Prostate gland (tissue), 2 donors: ENCODE data around the gene SLC8A3. TPM values are rescaled to one million over a fixed set of nuclear protein-coding genes. Genes with fewer than 3 reads are reported as not detected.

Source experiments
- DNase-seq: peaks from one replicate; pipeline ENCODE4 v3.0.0-alpha.2; 2019; ENCODE audit warnings: low spot score
- H3K27ac ChIP-seq, 2 donors: fragments of 200-600 bp; sonication (generic); 2 replicates each; pipeline ENCODE4 v1.5.1; 2017 to 2019
- H3K27me3 ChIP-seq: fragments of 200-600 bp; sonication (generic); replicated peaks from 2 replicates; pipeline ENCODE4 v1.5.1; 2019; ENCODE audit not compliant: insufficient read depth
- H3K36me3 ChIP-seq, 2 donors: fragments of 200-600 bp; sonication (generic); 1 replicate in 1 of 2; 2 replicates in 1 of 2; pipeline versions ENCODE4 v1.5.1 to v1.8.1; 2017 to 2019
- H3K4me1 ChIP-seq: fragments of 200-600 bp; sonication (generic); replicated peaks from 2 replicates; pipeline ENCODE4 v1.5.1; 2019
- H3K4me3 ChIP-seq, 2 donors: fragments of 200-600 bp; sonication (generic); 2 replicates each; pipeline ENCODE4 v1.5.1; 2017 to 2019
- H3K9me3 ChIP-seq: fragments of 200-600 bp; sonication (generic); 2 replicates; pipeline ENCODE4 v1.5.1; 2017
- POLR2A ChIP-seq: fragments of 450-650 bp; IDR thresholded peaks from one replicate; pipeline ENCODE4 v1.6.1; 2016; ENCODE audit warnings: antibody characterized with exemption, mild to moderate bottlenecking
- POLR2AphosphoS5 ChIP-seq: sonication (generic); formaldehyde crosslinking; IDR thresholded peaks from one replicate; pipeline ENCODE4 v1.6.1; 2017; ENCODE audit warnings: antibody characterized with exemption
- WGBS: methylation state at CpG from one replicate; pipeline ENCODE4 v1.1.5; 2018; 5-methylcytosine and 5-hydroxymethylcytosine counted together
- intact Hi-C: fragments of 100-400 bp; cut with DNase I; formaldehyde crosslinking; loops from one replicate; pipeline ENCODE4 v1.14.2; 2022
- total RNA-seq, 2 donors: library from RNA; depleted of rRNA; stranded (reverse); fragments of >200 nt; gene quantifications; one replicate each; pipeline ENCODE4 v1.1.0, GENCODE V29; 2016
- TF ChIP-seq, protein P1 (sequence below), 4 experiments: fragments of 200-600 bp in 2 of 4; fragments of 450-650 bp in 2 of 4; sonication (generic) in 2 of 4; IDR thresholded peaks; 1 replicate in 3 of 4; 2 replicates in 1 of 4; pipeline ENCODE4 v1.5.1; 2016 to 2019; ENCODE audit warnings: antibody characterized with exemption in 4 of 4, mild to moderate bottlenecking in 2 of 4, moderate library complexity in 2 of 4

Gene SLC8A3
- total RNA-seq, 2 donors from 2014 or later = 0.62 to 0.77 TPM

- 81% methylated on average over 3 of the region's 3 CpGs for WGBS
- H3K36me3 ChIP-seq = no peaks in the 10 kb centered on the region
- TF ChIP-seq, protein P1, sequence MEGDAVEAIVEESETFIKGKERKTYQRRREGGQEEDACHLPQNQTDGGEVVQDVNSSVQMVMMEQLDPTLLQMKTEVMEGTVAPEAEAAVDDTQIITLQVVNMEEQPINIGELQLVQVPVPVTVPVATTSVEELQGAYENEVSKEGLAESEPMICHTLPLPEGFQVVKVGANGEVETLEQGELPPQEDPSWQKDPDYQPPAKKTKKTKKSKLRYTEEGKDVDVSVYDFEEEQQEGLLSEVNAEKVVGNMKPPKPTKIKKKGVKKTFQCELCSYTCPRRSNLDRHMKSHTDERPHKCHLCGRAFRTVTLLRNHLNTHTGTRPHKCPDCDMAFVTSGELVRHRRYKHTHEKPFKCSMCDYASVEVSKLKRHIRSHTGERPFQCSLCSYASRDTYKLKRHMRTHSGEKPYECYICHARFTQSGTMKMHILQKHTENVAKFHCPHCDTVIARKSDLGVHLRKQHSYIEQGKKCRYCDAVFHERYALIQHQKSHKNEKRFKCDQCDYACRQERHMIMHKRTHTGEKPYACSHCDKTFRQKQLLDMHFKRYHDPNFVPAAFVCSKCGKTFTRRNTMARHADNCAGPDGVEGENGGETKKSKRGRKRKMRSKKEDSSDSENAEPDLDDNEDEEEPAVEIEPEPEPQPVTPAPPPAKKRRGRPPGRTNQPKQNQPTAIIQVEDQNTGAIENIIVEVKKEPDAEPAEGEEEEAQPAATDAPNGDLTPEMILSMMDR (IDR thresholded peaks at IDR 0.05) = no peak
- no peak for TF ChIP-seq POLR2AphosphoS5
- no peak for TF ChIP-seq POLR2A
- H3K9me3 ChIP-seq = no peaks in the 10 kb centered on the region
- no peak overlapping the region for H3K27ac ChIP-seq
- H3K4me3 ChIP-seq = no peak overlapping the region
- H3K27me3 ChIP-seq = no peaks in the 10 kb centered on the region
- no peaks in the 10 kb centered on the region for H3K4me1 ChIP-seq
- no peak for DNase-seq
- intact Hi-C loops = no loop called here
These were observed 88.7 kb downstream of the SLC8A3 start for GRCh38 chr14:70100071-70100470.

DNA sequence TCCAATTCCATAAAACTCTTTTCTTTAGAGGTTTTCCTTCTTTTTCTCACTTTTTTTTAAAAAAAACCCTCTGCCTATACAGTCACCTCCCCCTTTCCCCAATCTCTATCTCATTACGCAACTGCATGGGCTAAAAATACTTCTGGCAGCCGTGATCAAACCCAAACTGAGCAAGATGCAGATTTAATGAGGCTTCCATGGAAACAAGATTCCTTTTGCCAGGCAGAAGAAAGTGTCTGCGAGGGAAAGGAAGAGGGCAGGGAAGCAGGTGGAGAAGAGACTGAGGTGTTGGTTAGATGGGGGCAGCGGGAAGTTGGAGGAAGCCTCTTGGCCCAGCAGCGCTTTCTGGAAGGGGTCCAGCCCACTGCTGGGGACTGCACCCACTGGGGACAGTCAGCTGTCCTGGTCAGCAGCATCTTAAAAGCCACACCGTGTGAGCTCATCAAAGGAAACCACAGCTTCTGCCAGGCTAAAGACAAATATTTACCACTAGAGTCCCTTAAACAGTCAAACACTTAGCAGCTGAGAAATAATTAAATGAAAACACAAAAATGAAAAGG lies 90.4 kb downstream of the SLC8A3 start:
- Histone ChIP-seq H3K4me1 (no peaks in the 10 kb centered on the region), H3K4me3 (no peak overlapping the region), H3K27me3 (no peaks in the 10 kb centered on the region), H3K36me3 (no peaks in the 10 kb centered on the region), H3K27ac (no peak overlapping the region), H3K9me3 (no peaks in the 10 kb centered on the region)
- no peak for DNase-seq
- 10% methylated on average over 6 of the region's 6 CpGs for WGBS
- TF ChIP-seq, protein P1 (IDR thresholded peaks at IDR 0.05) = no peak
- TF ChIP-seq POLR2AphosphoS5 (no peak), POLR2A (no peak)
- intact Hi-C loops = no loop called here

- intact Hi-C loops = no loop called here
- no peak for DNase-seq
- Histone ChIP-seq H3K4me3 (no peak overlapping the region), H3K27me3 (no peaks in the 10 kb centered on the region), H3K9me3 (no peaks in the 10 kb centered on the region), H3K36me3 (no peaks in the 10 kb centered on the region), H3K27ac (no peak overlapping the region), H3K4me1 (no peaks in the 10 kb centered on the region)
- WGBS = 29% methylated on average over 1 of the region's 1 CpG
- TF ChIP-seq POLR2AphosphoS5 (no peak), POLR2A (no peak)
- TF ChIP-seq, protein P1 (IDR thresholded peaks at IDR 0.05) = no peak
These were observed 91.0 kb downstream of the SLC8A3 start for GRCh38 chr14:70097576-70098249.

GRCh38 chr14:70096866-70097265 lies 91.9 kb downstream of the SLC8A3 start:
- Histone ChIP-seq H3K27me3 (no peaks in the 10 kb centered on the region), H3K9me3 (no peaks in the 10 kb centered on the region), H3K4me1 (no peaks in the 10 kb centered on the region), H3K36me3 (no peaks in the 10 kb centered on the region), H3K27ac (no peak overlapping the region), H3K4me3 (no peak overlapping the region)
- TF ChIP-seq POLR2AphosphoS5 = no peak
- no peak for TF ChIP-seq POLR2A
- TF ChIP-seq, protein P1 (IDR thresholded peaks at IDR 0.05) = peak in 1 of 4 experiments; percentile 11
- WGBS = 21% methylated on average over 4 of the region's 4 CpGs
- DNase-seq = no peak
- intact Hi-C loops = no loop called here

- intact Hi-C loops = no loop called here
- 77% methylated on average over 1 of the region's 1 CpG for WGBS
- no peak overlapping the region for H3K4me3 ChIP-seq
- H3K27me3 ChIP-seq = peaks cover 2% of the 10 kb centered on the region
- TF ChIP-seq, protein P1 (IDR thresholded peaks at IDR 0.05) = no peak
- TF ChIP-seq POLR2AphosphoS5 (no peak), POLR2A (no peak)
- H3K4me1 ChIP-seq = no peaks in the 10 kb centered on the region
- H3K36me3 ChIP-seq = no peaks in the 10 kb centered on the region
- no peak for DNase-seq
- H3K27ac ChIP-seq = no peak overlapping the region
- no peaks in the 10 kb centered on the region for H3K9me3 ChIP-seq
These were observed 94.1 kb downstream of the SLC8A3 start for GRCh38 chr14:70094631-70095030.
